Measurements from ENCODE around the gene SPNS2.
"Not testable (repeated sequence)": the region's sequence is repeated elsewhere in the genome, so short reads cannot be mapped to it uniquely, and the experiment has no call there.

The SPNS2 gene

GRCh38 chr17:4574448-4575045, 75.9 kb downstream of the SPNS2 start:
- DNase-seq, result no peak

GRCh38 chr17:4576161-4576558, 77.5 kb downstream of the SPNS2 start:
- no peak for DNase-seq

- no peak for DNase-seq
Observed at GRCh38 chr17:4576729-4577322, 78.1 kb downstream of the SPNS2 start.

GRCh38 chr17:4577386-4577993, 78.8 kb downstream of the SPNS2 start:
- DNase-seq, result no peak

- not testable (repeated sequence) for DNase-seq
Observed at GRCh38 chr17:4578349-4578748, 79.7 kb downstream of the SPNS2 start.

GRCh38 chr17:4579678-4580077, 81.0 kb downstream of the SPNS2 start:
- DNase-seq, result no peak

GRCh38 chr17:4580291-4580690, 81.6 kb downstream of the SPNS2 start:
- no peak for DNase-seq

GRCh38 chr17:4582101-4582501, 83.4 kb downstream of the SPNS2 start:
- no peak for DNase-seq

GRCh38 chr17:4582691-4583090, 84.0 kb downstream of the SPNS2 start:
- DNase-seq, result no peak

- no peak for DNase-seq
Observed at GRCh38 chr17:4583206-4583605, 84.5 kb downstream of the SPNS2 start.

GRCh38 chr17:4583782-4584100, 85.1 kb downstream of the SPNS2 start:
- peak; percentile 22 for DNase-seq

GRCh38 chr17:4584101-4584916, 85.6 kb downstream of the SPNS2 start, which contains the start of gene SMTNL2:
Gene SMTNL2, plus strand, starts transcription at chr17:4584529. Its CDS starts 77 bp downstream, at chr17:4584606.
- no peak for DNase-seq

- DNase-seq, result no peak
Observed at GRCh38 chr17:4584917-4585637, 86.4 kb downstream of the SPNS2 start.

- DNase-seq, result no peak
Observed at GRCh38 chr17:4585638-4585994, 86.9 kb downstream of the SPNS2 start.

- DNase-seq, result no peak
Observed at GRCh38 chr17:4586043-4586442, 87.4 kb downstream of the SPNS2 start.

- no peak for DNase-seq
Observed at GRCh38 chr17:4587195-4587594, 88.5 kb downstream of the SPNS2 start.

GRCh38 chr17:4587803-4588202, 89.1 kb downstream of the SPNS2 start:
- no peak for DNase-seq

- DNase-seq, result no peak
Observed at GRCh38 chr17:4588391-4588790, 89.7 kb downstream of the SPNS2 start.
